Neural progenitor cell (in vitro differentiated cells): ENCODE data around the gene MAST2.

ENCODE experiments used
- CTCF ChIP-seq: fragments of 200-600 bp; sonication (generic); IDR thresholded peaks from 2 replicates; pipeline ENCODE4 v1.5.1; 2017; ENCODE audit warnings: antibody characterized with exemption, mild to moderate bottlenecking
- EZH2 ChIP-seq: fragments of 200-600 bp; sonication (generic); IDR thresholded peaks from 2 replicates; pipeline ENCODE4 v1.6.1; 2017; ENCODE audit warnings: antibody characterized with exemption, mild to moderate bottlenecking, moderate library complexity
- EZH2phosphoT487 ChIP-seq: fragments of 200-600 bp; sonication (generic); IDR thresholded peaks from 2 replicates; pipeline ENCODE4 v1.6.1; 2017; ENCODE audit warnings: antibody characterized with exemption

GRCh38 chr1:45887156-45887842 is 83.9 kb downstream of the MAST2 start:
- no peak for TF ChIP-seq CTCF
- TF ChIP-seq EZH2: no peak
- TF ChIP-seq EZH2phosphoT487: no peak
